Measurements from ENCODE around the gene AP5M1.

- TF ChIP-seq EZH2phosphoT487 (IDR thresholded peaks at IDR 0.05; ENCODE audit: borderline replicate concordance) (no peak), CTCF (conservative IDR thresholded peaks at IDR 0.05; ENCODE audit: low read length) (no peak)
Observed at GRCh38 chr14:57245941-57246340, 22.8 kb upstream of the AP5M1 start.
